HUES64 (cell line): Measurements from ENCODE around the gene TRAPPC12.

Source experiments
- H3K27ac ChIP-seq: 2 replicates; pipeline ENCODE4 v1.7.0; 2013; ENCODE audit warnings: low read depth, low read length, inconsistent platforms
- H3K27me3 ChIP-seq: 2 replicates; pipeline ENCODE4 v1.6.1; 2013; ENCODE audit warnings: mild to moderate bottlenecking, low read length; ENCODE audit not compliant: insufficient read depth
- H3K36me3 ChIP-seq: 2 replicates; pipeline ENCODE4 v1.6.1; 2013; ENCODE audit warnings: mild to moderate bottlenecking, low read length; ENCODE audit not compliant: insufficient read depth
- H3K4me1 ChIP-seq: 2 replicates; pipeline ENCODE4 v1.6.1; 2013; ENCODE audit warnings: mild to moderate bottlenecking, low read length, moderate library complexity; ENCODE audit not compliant: insufficient read depth
- H3K4me3 ChIP-seq: 2 replicates; pipeline ENCODE4 v1.5.1; 2013; ENCODE audit warnings: mild to moderate bottlenecking, low read length, moderate library complexity
- H3K9ac ChIP-seq: 2 replicates; pipeline ENCODE4 v1.6.1; 2013; ENCODE audit warnings: mild to moderate bottlenecking, low read depth, low read length
- H3K9me3 ChIP-seq: 2 replicates; pipeline ENCODE4 v1.6.1; 2013; ENCODE audit warnings: low read depth, low read length; ENCODE audit not compliant: insufficient read depth
- WGBS: fragments of 150-250, 120-280 bp; methylation state at CpG from one replicate; pipeline ENCODE4 v1.1.7; 2013; ENCODE audit warnings: missing lambda C conversion rate; 5-methylcytosine and 5-hydroxymethylcytosine counted together

Gene TRAPPC12

GRCh38 chr2:3423492-3424170 lies 44.1 kb downstream of the TRAPPC12 start:
- Histone ChIP-seq H3K9me3 (no peaks in the 10 kb centered on the region), H3K27me3 (no peaks in the 10 kb centered on the region), H3K9ac (no peak overlapping the region), H3K36me3 (peaks cover 58% of the 10 kb centered on the region), H3K4me1 (no peaks in the 10 kb centered on the region), H3K27ac (no peak overlapping the region), H3K4me3 (no peak overlapping the region)
- WGBS: 67% methylated on average over 19 of the region's 19 CpGs

GRCh38 chr2:3424171-3424795 lies 44.8 kb downstream of the TRAPPC12 start:
- Histone ChIP-seq H3K4me3 (no peak overlapping the region), H3K27me3 (no peaks in the 10 kb centered on the region), H3K4me1 (no peaks in the 10 kb centered on the region), H3K27ac (no peak overlapping the region), H3K9me3 (no peaks in the 10 kb centered on the region), H3K36me3 (peaks cover 64% of the 10 kb centered on the region), H3K9ac (no peak overlapping the region)
- WGBS: 96% methylated on average over 8 of the region's 9 CpGs

- 97% methylated on average over 14 of the region's 14 CpGs for WGBS
- no peak overlapping the region for H3K27ac ChIP-seq
- no peaks in the 10 kb centered on the region for H3K9me3 ChIP-seq
- no peak overlapping the region for H3K4me3 ChIP-seq
- no peaks in the 10 kb centered on the region for H3K27me3 ChIP-seq
- peaks cover 79% of the 10 kb centered on the region for H3K36me3 ChIP-seq
- H3K9ac ChIP-seq: no peak overlapping the region
- no peaks in the 10 kb centered on the region for H3K4me1 ChIP-seq
These were observed 47.1 kb downstream of the TRAPPC12 start for GRCh38 chr2:3426615-3427014.

- Histone ChIP-seq H3K36me3 (peaks cover 76% of the 10 kb centered on the region), H3K27ac (no peak overlapping the region), H3K9ac (no peak overlapping the region), H3K9me3 (no peaks in the 10 kb centered on the region), H3K4me3 (no peak overlapping the region), H3K4me1 (no peaks in the 10 kb centered on the region), H3K27me3 (no peaks in the 10 kb centered on the region)
- WGBS: 97% methylated on average over 6 of the region's 6 CpGs
These were observed 47.8 kb downstream of the TRAPPC12 start for GRCh38 chr2:3427272-3427671.

- peaks cover 67% of the 10 kb centered on the region for H3K36me3 ChIP-seq
- no peak overlapping the region for H3K27ac ChIP-seq
- WGBS: 96% methylated on average over 10 of the region's 10 CpGs
- 0 out of 2 replicates have a peak, but pooled peaks cover 2% of the 10 kb centered on the region for H3K4me1 ChIP-seq
- H3K27me3 ChIP-seq: no peaks in the 10 kb centered on the region
- no peaks in the 10 kb centered on the region for H3K9me3 ChIP-seq
- no peak overlapping the region for H3K4me3 ChIP-seq
- no peak overlapping the region for H3K9ac ChIP-seq
These were observed 49.1 kb downstream of the TRAPPC12 start for GRCh38 chr2:3428577-3428976.

GRCh38 chr2:3429066-3429610 lies 49.6 kb downstream of the TRAPPC12 start:
- H3K27me3 ChIP-seq: no peaks in the 10 kb centered on the region
- H3K36me3 ChIP-seq: peaks cover 65% of the 10 kb centered on the region
- H3K27ac ChIP-seq: no peak overlapping the region
- WGBS: 97% methylated on average over 6 of the region's 6 CpGs
- no peaks in the 10 kb centered on the region for H3K9me3 ChIP-seq
- H3K4me3 ChIP-seq: no peak overlapping the region
- no peak overlapping the region for H3K9ac ChIP-seq
- H3K4me1 ChIP-seq: 0 out of 2 replicates have a peak, but pooled peaks cover 3% of the 10 kb centered on the region

- peaks cover 55% of the 10 kb centered on the region for H3K36me3 ChIP-seq
- WGBS: 96% methylated on average over 6 of the region's 6 CpGs
- no peak overlapping the region for H3K9ac ChIP-seq
- H3K4me3 ChIP-seq: no peak overlapping the region
- H3K27ac ChIP-seq: no peak overlapping the region
- H3K27me3 ChIP-seq: no peaks in the 10 kb centered on the region
- 0 out of 2 replicates have a peak, but pooled peaks cover 3% of the 10 kb centered on the region for H3K4me1 ChIP-seq
- H3K9me3 ChIP-seq: no peaks in the 10 kb centered on the region
These were observed 50.7 kb downstream of the TRAPPC12 start for GRCh38 chr2:3430172-3430571.

- Histone ChIP-seq H3K9ac (no peak overlapping the region), H3K36me3 (peaks cover 47% of the 10 kb centered on the region), H3K9me3 (no peaks in the 10 kb centered on the region), H3K27me3 (no peaks in the 10 kb centered on the region), H3K27ac (no peak overlapping the region), H3K4me1 (0 out of 2 replicates have a peak, but pooled peaks cover 3% of the 10 kb centered on the region), H3K4me3 (no peak overlapping the region)
- WGBS: 97% methylated on average over 20 of the region's 20 CpGs
These were observed 51.4 kb downstream of the TRAPPC12 start for GRCh38 chr2:3430740-3431490.

GRCh38 chr2:3432067-3432466 lies 52.6 kb downstream of the TRAPPC12 start:
- H3K27me3 ChIP-seq: no peaks in the 10 kb centered on the region
- no peak overlapping the region for H3K27ac ChIP-seq
- no peak overlapping the region for H3K9ac ChIP-seq
- H3K36me3 ChIP-seq: peaks cover 36% of the 10 kb centered on the region
- H3K4me1 ChIP-seq: 0 out of 2 replicates have a peak, but pooled peaks cover 3% of the 10 kb centered on the region
- no peak overlapping the region for H3K4me3 ChIP-seq
- 96% methylated on average over 6 of the region's 6 CpGs for WGBS
- no peaks in the 10 kb centered on the region for H3K9me3 ChIP-seq

- Histone ChIP-seq H3K27ac (no peak overlapping the region), H3K9ac (no peak overlapping the region), H3K36me3 (peaks cover 35% of the 10 kb centered on the region), H3K27me3 (no peaks in the 10 kb centered on the region), H3K4me1 (0 out of 2 replicates have a peak, but pooled peaks cover 3% of the 10 kb centered on the region), H3K9me3 (no peaks in the 10 kb centered on the region), H3K4me3 (no peak overlapping the region)
- 94% methylated on average over 10 of the region's 10 CpGs for WGBS
These were observed 53.3 kb downstream of the TRAPPC12 start for GRCh38 chr2:3432693-3433338.
